HepG2 (cell line): ENCODE measurements around the gene STAMBPL1. TPM values are rescaled to one million over a fixed set of nuclear protein-coding genes. Genes with fewer than 3 reads are reported as not detected.

Experiments
- ATAC-seq: fragments of 200-7000 bp; cut with Tn5 transposase; 3 replicates; pipeline ENCODE4 v1.9.1; 2020; ENCODE audit warnings: mild to moderate bottlenecking, moderate library complexity
- BruUV-seq: library from RNA; stranded (reverse); fragments of 400-500 nt; replicated peaks from 2 replicates; lab custom pipeline; 2021; lab: Mats Ljungman, UMichigan
- CTCF ChIA-PET: fragments of 300-600 bp; formaldehyde crosslinking; extraction: SDS; loops from one replicate; lab custom pipeline; 2021; ENCODE audit warnings: low total read pairs, inconsistent platforms, low intra/inter-chr PET ratio; lab: Yijun Ruan, JAX
- POLR2A ChIA-PET: fragments of 350-600 bp; sonication (Branson Sonifier 250); formaldehyde crosslinking; loops from one replicate; lab custom pipeline; 2020; ENCODE audit warnings: antibody characterized with exemption, inconsistent platforms; lab: Yijun Ruan, JAX
- DNase-seq: peaks from one replicate; pipeline ENCODE4 v3.0.0-alpha.2; 2015; ENCODE audit warnings: low spot score
- FAIRE-seq: peaks from 3 replicates; lab custom pipeline; 2011; peaks lifted over from hg19 to GRCh38; lab: Jason Lieb, UNC
- H2AFZ ChIP-seq: one replicate; pipeline ENCODE4 v1.6.1; 2011; ENCODE audit warnings: low read length, inconsistent platforms
- H3K27ac ChIP-seq: fragments of 300-600 bp; 3 replicates; pipeline ENCODE4 v1.8.0; 2011; ENCODE audit warnings: mixed run types, mild to moderate bottlenecking, mixed read lengths, low read length, inconsistent platforms; ENCODE audit not compliant: insufficient read depth; ENCODE audit errors: extremely low read length
- H3K27me3 ChIP-seq, 2 experiments: fragments of 200-600 bp in 1 of 2; 2 replicates in 1 of 2; 3 replicates in 1 of 2; pipeline versions ENCODE4 v1.6.0 to v1.8.0; 2011; ENCODE audit warnings: low read length in 2 of 2, mild to moderate bottlenecking in 2 of 2, moderate library complexity in 2 of 2, inconsistent platforms in 1 of 2; ENCODE audit not compliant: insufficient read depth in 2 of 2, control insufficient read depth in 1 of 2
- H3K36me3 ChIP-seq, 2 experiments: fragments of 200-600 bp in 1 of 2; replicated peaks in 1 of 2; 2 replicates in 1 of 2; 3 replicates in 1 of 2; pipeline versions ENCODE4 v1.5.1 to v1.8.0; 2011; ENCODE audit warnings: low read length in 2 of 2, inconsistent platforms in 1 of 2; ENCODE audit not compliant: insufficient read depth in 2 of 2, control insufficient read depth in 1 of 2
- H3K4me1 ChIP-seq: 2 replicates; pipeline ENCODE4 v1.5.1; 2012; ENCODE audit warnings: low read length, inconsistent platforms; ENCODE audit not compliant: insufficient read depth
- H3K4me2 ChIP-seq: 2 replicates; pipeline ENCODE4 v1.6.0; 2011; ENCODE audit warnings: low read depth, low read length, inconsistent platforms
- H3K4me3 ChIP-seq, 3 experiments: fragments of 200-600 bp in 1 of 3; sonication (generic), shearing (Covaris generic) in 1 of 3; replicated peaks in 1 of 3; 2 replicates each; pipeline ENCODE4 v1.5.1; 2011 to 2016; ENCODE audit warnings: low read length in 3 of 3, inconsistent platforms in 2 of 3, low read depth in 2 of 3, mild to moderate bottlenecking in 2 of 3, control low read depth in 1 of 3, mixed read lengths in 1 of 3; ENCODE audit not compliant: insufficient read depth in 1 of 3
- H3K79me2 ChIP-seq: one replicate; pipeline ENCODE4 v1.6.1; 2011; ENCODE audit warnings: low read length, inconsistent platforms; ENCODE audit not compliant: insufficient read depth
- H3K9ac ChIP-seq: 2 replicates; pipeline ENCODE4 v1.6.0; 2011; ENCODE audit warnings: mild to moderate bottlenecking, low read depth, low read length, inconsistent platforms; ENCODE audit not compliant: insufficient read depth
- H3K9me3 ChIP-seq: 2 replicates; pipeline ENCODE4 v1.5.1; 2012; ENCODE audit warnings: mild to moderate bottlenecking, low read length
- H4K20me1 ChIP-seq: 2 replicates; pipeline ENCODE4 v1.6.0; 2011; ENCODE audit warnings: inconsistent platforms, mild to moderate bottlenecking, low read length, moderate library complexity; ENCODE audit not compliant: insufficient read depth
- BRCA1 ChIP-seq: sonication (generic); formaldehyde crosslinking; IDR thresholded peaks from 2 replicates; pipeline ENCODE4 v1.4.0; 2020; ENCODE audit warnings: missing genetic modification reagents
- DRAP1 ChIP-seq: IDR thresholded peaks from 2 replicates; pipeline ENCODE4 v1.6.1; 2016; ENCODE audit warnings: missing genetic modification reagents, missing compliant biosample characterization
- GPN1 ChIP-seq: sonication (generic); formaldehyde crosslinking; IDR thresholded peaks from 2 replicates; pipeline ENCODE4 v1.5.1; 2020; ENCODE audit warnings: missing genetic modification reagents, borderline replicate concordance
- RARA ChIP-seq: IDR thresholded peaks from 2 replicates; pipeline ENCODE4 v1.6.1; 2016; ENCODE audit warnings: missing genetic modification reagents, missing compliant biosample characterization
- RCOR2 ChIP-seq: IDR thresholded peaks from 2 replicates; pipeline ENCODE4 v1.6.1; 2016; ENCODE audit warnings: missing biosample characterization, missing genetic modification reagents
- REXO4 ChIP-seq: sonication (generic); formaldehyde crosslinking; IDR thresholded peaks from 2 replicates; pipeline ENCODE4 v1.8.0; 2022; ENCODE audit warnings: missing genetic modification reagents, mild to moderate bottlenecking, borderline replicate concordance
- SMYD3 ChIP-seq: sonication (generic); formaldehyde crosslinking; IDR thresholded peaks from 2 replicates; pipeline ENCODE4 v1.8.1; 2023; ENCODE audit warnings: mild to moderate bottlenecking, missing genetic modification reagents
- ZNF558 ChIP-seq: sonication (generic); formaldehyde crosslinking; IDR thresholded peaks from 2 replicates; pipeline ENCODE4 v1.9.0; 2022; ENCODE audit warnings: mild to moderate bottlenecking, missing genetic modification reagents, borderline replicate concordance
- ZNF83 ChIP-seq: sonication (generic); formaldehyde crosslinking; IDR thresholded peaks from 2 replicates; pipeline ENCODE4 v1.4.0; 2020; ENCODE audit warnings: missing genetic modification reagents, mild to moderate bottlenecking, borderline replicate concordance
- WGBS: methylation state at CpG from one replicate; pipeline ENCODE4 v1.1.6; 2017; ENCODE audit warnings: low lambda C conversion rate; 5-methylcytosine and 5-hydroxymethylcytosine counted together
- in situ Hi-C: cut with HindIII; loops from 2 replicates; pipeline ENCODE4 v1.10.0; 2017; ENCODE audit warnings: low pct_unique_long_range_greater_than_20kb; ENCODE audit not compliant: extremely low pct_ligation_motif_present
- intact Hi-C: fragments of 100-400 bp; cut with micrococcal nuclease; formaldehyde crosslinking; loops from one replicate; pipeline ENCODE4 v1.10.0; 2022; ENCODE audit not compliant: unreplicated experiment
- polyA plus RNA-seq, 8 experiments: library from polyadenylated mRNA; depleted of rRNA in 3 of 8; stranded (reverse) in 7 of 8; unstranded in 1 of 8; fragments of >200 nt; fragmentation: Illumina TruSeq in 4 of 8; extraction: Trizol in 4 of 8; gene quantifications; 2 replicates each; pipeline versions ENCODE4 v1.2.1 to v1.2.3, GENCODE V29; 2011 to 2016; ENCODE audit warnings: low read depth in 4 of 8, missing spikeins in 1 of 8, mixed read lengths in 1 of 8; ENCODE audit not compliant: insufficient read depth in 1 of 8
- total RNA-seq, 5 experiments: library from RNA; depleted of rRNA; stranded (reverse); fragments of >200 nt; fragmentation: Illumina TruSeq; extraction: Trizol; gene quantifications; 2 replicates each; pipeline ENCODE4 v1.2.3, GENCODE V29; 2016; ENCODE audit warnings: low read depth in 1 of 5

Gene STAMBPL1
- total and polyA plus RNA-seq, 2 of the 13 experiments (the other 11 are each of a cell fraction or from before 2014, with no cell fraction given): 1.4 to 1.5 TPM

- TF ChIP-seq ZNF558 (CRISPR knock-in tag) (no peak), SMYD3 (CRISPR knock-in tag) (no peak)
Measured at GRCh38 chr10:88966797-88967196, 86.8 kb downstream of the STAMBPL1 start (continued).

- FAIRE-seq (no peak), DNase-seq (no peak), ATAC-seq (no peak)
- no peaks in the 10 kb centered on the region for H3K27me3 ChIP-seq
- CTCF ChIA-PET: no interaction called here
- POLR2A ChIA-PET: no interaction called here
- H3K9ac ChIP-seq: no peak overlapping the region
- H4K20me1 ChIP-seq: no peaks in the 10 kb centered on the region
- H3K79me2 ChIP-seq: no peaks in the 10 kb centered on the region
- H3K4me2 ChIP-seq: no peak overlapping the region
- TF ChIP-seq RARA: no peak
- TF ChIP-seq GPN1 (CRISPR knock-in tag): no peak
- no peak for TF ChIP-seq DRAP1 (CRISPR knock-in tag)
- TF ChIP-seq ZNF83 (CRISPR knock-in tag): no peak
- TF ChIP-seq REXO4 (CRISPR knock-in tag): no peak
- no peak for TF ChIP-seq RCOR2 (CRISPR knock-in tag)
- no peak for TF ChIP-seq BRCA1 (CRISPR knock-in tag)
- WGBS: 97% methylated on average over 2 of the region's 2 CpGs
- no peaks in the 10 kb centered on the region for H3K9me3 ChIP-seq
- intact Hi-C loops (no loop called here), in situ Hi-C loops (no loop called here)
- no peak overlapping the region for H3K4me3 ChIP-seq
- no peak overlapping the region for H2AFZ ChIP-seq
- H3K27ac ChIP-seq: no peak overlapping the region
- BruUV-seq: no TSS peak
- H3K4me1 ChIP-seq: no peaks in the 10 kb centered on the region
- H3K36me3 ChIP-seq: no peaks in the 10 kb centered on the region
Measured at GRCh38 chr10:88968391-88968790, 88.3 kb downstream of the STAMBPL1 start.
